ENCODE data around the gene MYBBP1A. TPM values are rescaled to one million over a fixed set of nuclear protein-coding genes. Genes with fewer than 3 reads are reported as not detected.
"Not testable (repeated sequence)": the region's sequence is repeated elsewhere in the genome, so short reads cannot be mapped to it uniquely, and the experiment has no call there.

The MYBBP1A gene
- total RNA-seq, 3 donors from 2014 or later (not counting 1 experiment from before 2014, with no cell fraction given): 50.5 to 58.1 (median 52.7) TPM

- no peaks in the 10 kb centered on the region for H3K9me3 Mint-ChIP-seq
- Histone ChIP-seq H3K4me3 (ENCODE audit: low read length) (no peak overlapping the region), H3K4me1 (ENCODE audit: control insufficient read depth, insufficient read depth, low read length) (peaks cover 6% of the 10 kb centered on the region), H3K9me3 (ENCODE audit: control insufficient read depth, insufficient read depth, low read length) (no peaks in the 10 kb centered on the region), H3K27me3 (ENCODE audit: control insufficient read depth, insufficient read depth, low read length) (no peaks in the 10 kb centered on the region), H3K27ac (ENCODE audit: low read length) (no peak overlapping the region), H3K36me3 (ENCODE audit: control insufficient read depth, insufficient read depth, low read length) (no peaks in the 10 kb centered on the region)
- no peak overlapping the region for H3K4me3 Mint-ChIP-seq
- no peaks in the 10 kb centered on the region for H3K36me3 Mint-ChIP-seq
- DNase-seq: no peak
- TF ChIP-seq CTCF (IDR thresholded peaks at IDR 0.05): no peak
- H3K27me3 Mint-ChIP-seq (ENCODE audit: low read depth in 2 of 2): peaks cover 0 to 5% of the 10 kb centered on the region in 2 donors
- WGBS (ENCODE audit: insufficient coverage): 91% methylated on average over 20 of the region's 20 CpGs
- H3K4me1 Mint-ChIP-seq: peaks cover 5% of the 10 kb centered on the region in 2 donors
- intact Hi-C loops (cut with micrococcal nuclease): no loop called here
- no peak overlapping the region for H3K27ac Mint-ChIP-seq
- ATAC-seq: no peak
These were observed 43.8 kb upstream of the MYBBP1A start for GRCh38 chr17:4598776-4599504.

GRCh38 chr17:4597975-4598374 lies 42.8 kb upstream of the MYBBP1A start:
- Histone ChIP-seq H3K9me3 (ENCODE audit: control insufficient read depth, insufficient read depth, low read length) (no peaks in the 10 kb centered on the region), H3K36me3 (ENCODE audit: control insufficient read depth, insufficient read depth, low read length) (no peaks in the 10 kb centered on the region), H3K27me3 (ENCODE audit: control insufficient read depth, insufficient read depth, low read length) (no peaks in the 10 kb centered on the region), H3K27ac (ENCODE audit: low read length) (no peak overlapping the region), H3K4me1 (ENCODE audit: control insufficient read depth, insufficient read depth, low read length) (peaks cover 6% of the 10 kb centered on the region), H3K4me3 (ENCODE audit: low read length) (no peak overlapping the region)
- Mint-ChIP-seq H3K27ac (no peak overlapping the region), H3K4me3 (no peak overlapping the region), H3K9me3 (no peaks in the 10 kb centered on the region), H3K27me3 (ENCODE audit: low read depth in 2 of 2) (no peaks in the 10 kb centered on the region), H3K4me1 (peaks cover 5% of the 10 kb centered on the region in 2 donors), H3K36me3 (no peaks in the 10 kb centered on the region)
- 84% methylated on average over 13 of the region's 13 CpGs for WGBS (ENCODE audit: insufficient coverage)
- no peak for ATAC-seq
- no peak for TF ChIP-seq CTCF (IDR thresholded peaks at IDR 0.05)
- intact Hi-C loops (cut with micrococcal nuclease): no loop called here
- no peak for DNase-seq

DNA sequence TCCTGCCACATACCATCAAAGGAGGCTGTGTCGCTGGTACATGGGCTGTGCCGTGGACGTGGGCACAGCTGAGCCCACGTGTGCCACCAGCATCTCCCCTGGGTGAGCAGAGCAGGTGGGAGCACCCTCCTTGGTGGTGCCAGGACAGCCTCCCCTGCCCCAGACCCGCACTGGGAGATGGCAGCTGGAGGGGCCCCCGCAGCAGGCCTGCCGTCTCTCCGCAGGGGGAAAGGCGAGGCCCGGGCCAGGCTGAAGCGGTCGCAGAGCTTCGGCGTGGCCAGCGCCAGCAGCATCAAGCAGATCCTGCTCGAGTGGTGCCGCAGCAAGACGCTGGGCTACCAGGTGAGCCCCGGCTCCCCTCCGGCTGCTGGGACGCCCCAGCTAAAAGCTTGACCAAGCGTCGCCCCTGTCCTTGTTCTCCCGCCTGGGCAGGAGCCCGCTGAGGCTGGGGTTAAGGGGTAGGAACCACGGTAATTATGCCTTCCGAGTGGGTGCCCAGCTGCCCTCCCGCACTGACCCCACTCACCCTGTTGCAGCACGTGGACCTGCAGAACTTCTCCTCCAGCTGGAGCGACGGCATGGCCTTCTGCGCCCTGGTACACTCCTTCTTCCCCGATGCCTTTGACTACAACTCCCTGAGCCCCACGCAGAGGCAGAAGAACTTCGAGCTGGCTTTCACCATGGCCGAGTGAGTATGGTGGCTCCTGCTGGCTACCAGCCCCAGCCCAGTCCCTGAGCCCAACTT lies 41.6 kb upstream of the MYBBP1A start:
- H3K4me3 Mint-ChIP-seq: no peak overlapping the region
- intact Hi-C loops (cut with micrococcal nuclease): no loop called here
- no peaks in the 10 kb centered on the region for H3K36me3 Mint-ChIP-seq
- Histone ChIP-seq H3K9me3 (ENCODE audit: control insufficient read depth, insufficient read depth, low read length) (no peaks in the 10 kb centered on the region), H3K27ac (ENCODE audit: low read length) (no peak overlapping the region), H3K27me3 (ENCODE audit: control insufficient read depth, insufficient read depth, low read length) (no peaks in the 10 kb centered on the region), H3K4me1 (ENCODE audit: control insufficient read depth, insufficient read depth, low read length) (peaks cover 6% of the 10 kb centered on the region), H3K4me3 (ENCODE audit: low read length) (no peak overlapping the region), H3K36me3 (ENCODE audit: control insufficient read depth, insufficient read depth, low read length) (no peaks in the 10 kb centered on the region)
- WGBS (ENCODE audit: insufficient coverage): 94% methylated on average over 36 of the region's 36 CpGs
- H3K27ac Mint-ChIP-seq: no peak overlapping the region
- no peak for TF ChIP-seq CTCF (IDR thresholded peaks at IDR 0.05)
- H3K27me3 Mint-ChIP-seq (ENCODE audit: low read depth in 2 of 2): peaks cover 0 to 4% of the 10 kb centered on the region in 2 donors
- peaks cover 5% of the 10 kb centered on the region in 2 donors for H3K4me1 Mint-ChIP-seq
- ATAC-seq (no peak), DNase-seq (no peak)
- no peaks in the 10 kb centered on the region for H3K9me3 Mint-ChIP-seq

GRCh38 chr17:4595685-4596342 lies 40.6 kb upstream of the MYBBP1A start:
- DNase-seq; H3K36me3 ChIP-seq (ENCODE audit: control insufficient read depth, insufficient read depth, low read length); H3K4me1 ChIP-seq (ENCODE audit: control insufficient read depth, insufficient read depth, low read length); H3K4me3 Mint-ChIP-seq; H3K27ac ChIP-seq (ENCODE audit: low read length); ATAC-seq; H3K27me3 Mint-ChIP-seq (ENCODE audit: low read depth in 2 of 2); H3K36me3 Mint-ChIP-seq; intact Hi-C loops (cut with micrococcal nuclease); H3K27ac Mint-ChIP-seq; H3K4me1 Mint-ChIP-seq; H3K27me3 ChIP-seq (ENCODE audit: control insufficient read depth, insufficient read depth, low read length); H3K4me3 ChIP-seq (ENCODE audit: low read length); H3K9me3 ChIP-seq (ENCODE audit: control insufficient read depth, insufficient read depth, low read length); H3K9me3 Mint-ChIP-seq: not testable (repeated sequence)
- 84% methylated on average over 19 of the region's 23 CpGs for WGBS (ENCODE audit: insufficient coverage)

Data from natural killer cell (primary cell).